Measurements from ENCODE around the gene KLF3.

The KLF3 gene

GRCh38 chr4:38704622-38705154 is 40.7 kb downstream of the KLF3 start:
- ChIA-PET CTCF (interaction anchor here (1.6 to 2.1 kb wide), 3 partner anchors 27 to 525 kb away, joined by 4 to 5 read pairs (median 4); no protein-coding TSS in a partner anchor), POLR2A (no interaction called here)
- no peak overlapping the region for H3K4me3 ChIP-seq (ENCODE audit: low read depth, low read length)
- no peak for TF ChIP-seq CTCF (IDR thresholded peaks at IDR 0.05; ENCODE audit: insufficient read depth, low read length, missing control alignments)
- DNase-seq (ENCODE audit: low read depth, low spot score), result no peak

GRCh38 chr4:38706301-38706700 is 42.3 kb downstream of the KLF3 start:
- TF ChIP-seq CTCF (IDR thresholded peaks at IDR 0.05; ENCODE audit: insufficient read depth, low read length, missing control alignments), result no peak
- POLR2A ChIA-PET, result no interaction called here
- CTCF ChIA-PET, result interaction anchor here (1.6 kb wide), 1 partner anchor 25 kb away, joined by 4 read pairs; no protein-coding TSS in a partner anchor
- H3K4me3 ChIP-seq (ENCODE audit: low read depth, low read length), result no peak overlapping the region
- DNase-seq (ENCODE audit: low read depth, low spot score), result no peak

GRCh38 chr4:38710053-38710452 is 46.1 kb downstream of the KLF3 start:
- POLR2A ChIA-PET, result no interaction called here
- no peak for DNase-seq (ENCODE audit: low read depth, low spot score)
- TF ChIP-seq CTCF (IDR thresholded peaks at IDR 0.05; ENCODE audit: insufficient read depth, low read length, missing control alignments), result no peak
- CTCF ChIA-PET, result no interaction called here
- H3K4me3 ChIP-seq (ENCODE audit: low read depth, low read length), result no peak overlapping the region

GRCh38 chr4:38711066-38711465 is 47.1 kb downstream of the KLF3 start:
- ChIA-PET CTCF (interaction anchor here (0.9 to 1.6 kb wide), 3 partner anchors 10 to 531 kb away, joined by 4 to 5 read pairs (median 4); no protein-coding TSS in a partner anchor), POLR2A (no interaction called here)
- DNase-seq (ENCODE audit: low read depth, low spot score), result no peak

GRCh38 chr4:38715050-38715449 is 51.1 kb downstream of the KLF3 start:
- no peak for TF ChIP-seq CTCF (IDR thresholded peaks at IDR 0.05; ENCODE audit: insufficient read depth, low read length, missing control alignments)
- no peak for DNase-seq (ENCODE audit: low read depth, low spot score)
- no peak overlapping the region for H3K4me3 ChIP-seq (ENCODE audit: low read depth, low read length)
- CTCF ChIA-PET, result interaction anchor here (0.8 to 1.0 kb wide), 4 partner anchors 16 to 653 kb away, joined by 3 read pairs; no protein-coding TSS in a partner anchor
- POLR2A ChIA-PET, result no interaction called here

More at GRCh38 chr4:38711066-38711465, 47.1 kb downstream of the KLF3 start:
- no peak overlapping the region for H3K4me3 ChIP-seq (ENCODE audit: low read depth, low read length)
- no peak for TF ChIP-seq CTCF (IDR thresholded peaks at IDR 0.05; ENCODE audit: insufficient read depth, low read length, missing control alignments)

GRCh38 chr4:38716256-38716655 is 52.3 kb downstream of the KLF3 start:
- H3K4me3 ChIP-seq (ENCODE audit: low read depth, low read length), result no peak overlapping the region
- ChIA-PET POLR2A (no interaction called here), CTCF (no interaction called here)
- TF ChIP-seq CTCF (IDR thresholded peaks at IDR 0.05; ENCODE audit: insufficient read depth, low read length, missing control alignments), result no peak
- no peak for DNase-seq (ENCODE audit: low read depth, low spot score)
